SK-N-SH treated with all-trans-retinoic acid at 6 μM for 48 hours (cell line): ENCODE measurements around the gene ERC1.
A peak's percentile ranks its signal among the peaks of the same experiment; 100 is the strongest.

Source experiments
- ATAC-seq: fragments of 200-7000 bp; cut with Tn5 transposase; 3 replicates; pipeline ENCODE4 v1.9.1; 2020; ENCODE audit warnings: mild to moderate bottlenecking, moderate library complexity
- ARNTL ChIP-seq: fragments of 450-650 bp; formaldehyde crosslinking; IDR thresholded peaks from 2 replicates; pipeline ENCODE4 v1.5.0; 2020; ENCODE audit warnings: low read depth, mild to moderate bottlenecking, moderate library complexity, borderline replicate concordance
- BACH2 ChIP-seq: fragments of 250-450 bp; sonication (Bioruptor Pico); IDR thresholded peaks from 2 replicates; pipeline ENCODE4 v1.9.0; 2021; ENCODE audit warnings: mild to moderate bottlenecking, borderline replicate concordance
- CREB5 ChIP-seq: fragments of 250-450 bp; sonication (Bioruptor Pico); IDR thresholded peaks from 2 replicates; pipeline ENCODE4 v1.5.1; 2020; ENCODE audit warnings: low read depth, mild to moderate bottlenecking, moderate library complexity
- CSDC2 ChIP-seq: fragments of 250-450 bp; sonication (Bioruptor Pico); IDR thresholded peaks from 2 replicates; pipeline ENCODE4 v1.5.0; 2020; ENCODE audit warnings: mild to moderate bottlenecking, moderate library complexity
- CSRNP3 ChIP-seq: fragments of 250-450 bp; sonication (Bioruptor Pico); IDR thresholded peaks from 2 replicates; pipeline ENCODE4 v1.5.1; 2021; ENCODE audit warnings: mild to moderate bottlenecking, moderate library complexity
- ESRRG ChIP-seq: fragments of 250-450 bp; sonication (Bioruptor Pico); IDR thresholded peaks from 2 replicates; pipeline ENCODE4 v1.6.1; 2021; ENCODE audit warnings: mild to moderate bottlenecking
- GLIS3 ChIP-seq: fragments of 250-450 bp; sonication (Bioruptor Pico); IDR thresholded peaks from 2 replicates; pipeline ENCODE4 v1.5.0; 2020; ENCODE audit warnings: mild to moderate bottlenecking, moderate library complexity
- ISL1 ChIP-seq: fragments of 250-450 bp; sonication (Bioruptor Pico); IDR thresholded peaks from 2 replicates; pipeline ENCODE4 v2.1.2; 2022; ENCODE audit warnings: mild to moderate bottlenecking, moderate library complexity
- OSR1 ChIP-seq: fragments of 250-450 bp; sonication (Bioruptor Pico); IDR thresholded peaks from 2 replicates; pipeline ENCODE4 v1.8.0; 2022; ENCODE audit warnings: moderate library complexity, mild to moderate bottlenecking, inconsistent platforms
- POU6F1 ChIP-seq: fragments of 250-450 bp; sonication (Bioruptor Pico); IDR thresholded peaks from 2 replicates; pipeline ENCODE4 v1.8.0; 2021; ENCODE audit warnings: low read depth, mild to moderate bottlenecking, moderate library complexity, borderline replicate concordance
- PPARA ChIP-seq: fragments of 250-450 bp; sonication (Bioruptor Pico); IDR thresholded peaks from 2 replicates; pipeline ENCODE4 v1.5.0; 2020; ENCODE audit warnings: mild to moderate bottlenecking, borderline replicate concordance
- RARB ChIP-seq: fragments of 250-450 bp; sonication (Bioruptor Pico); IDR thresholded peaks from 2 replicates; pipeline ENCODE4 v1.8.0; 2021; ENCODE audit warnings: mild to moderate bottlenecking, moderate library complexity
- SNAI2 ChIP-seq: fragments of 250-450 bp; sonication (Bioruptor Pico); IDR thresholded peaks from 2 replicates; pipeline ENCODE4 v1.5.0; 2020; ENCODE audit warnings: mild to moderate bottlenecking, moderate library complexity
- TCF4 ChIP-seq: fragments of 250-450 bp; sonication (Bioruptor Pico); IDR thresholded peaks from 2 replicates; pipeline ENCODE4 v1.8.0; 2021; ENCODE audit warnings: mild to moderate bottlenecking, moderate library complexity, borderline replicate concordance
- TOX ChIP-seq: fragments of 250-450 bp; sonication (Bioruptor Pico); IDR thresholded peaks from 2 replicates; pipeline ENCODE4 v1.8.0; 2021; ENCODE audit warnings: mild to moderate bottlenecking, moderate library complexity, borderline replicate concordance
- ZC3H10 ChIP-seq: fragments of 250-450 bp; sonication (Bioruptor Pico); IDR thresholded peaks from 2 replicates; pipeline ENCODE4 v1.5.1; 2021; ENCODE audit warnings: mild to moderate bottlenecking, moderate library complexity
- ZFP3 ChIP-seq: fragments of 250-450 bp; sonication (Bioruptor Pico); IDR thresholded peaks from 2 replicates; pipeline ENCODE4 v1.5.0; 2020; ENCODE audit warnings: mild to moderate bottlenecking, moderate library complexity
- ZFP30 ChIP-seq: fragments of 450-650 bp; formaldehyde crosslinking; IDR thresholded peaks from 2 replicates; pipeline ENCODE4 v1.5.0; 2022; ENCODE audit warnings: mild to moderate bottlenecking, moderate library complexity
- ZNF565 ChIP-seq: fragments of 450-650 bp; formaldehyde crosslinking; conservative IDR thresholded peaks from 2 replicates; pipeline ENCODE4 v1.5.0; 2020; ENCODE audit warnings: low read depth, mild to moderate bottlenecking, moderate library complexity
- ZNF70 ChIP-seq: fragments of 450-650 bp; formaldehyde crosslinking; IDR thresholded peaks from 2 replicates; pipeline ENCODE4 v1.5.0; 2020; ENCODE audit warnings: mild to moderate bottlenecking, moderate library complexity
- TF ChIP-seq, protein P1 (sequence below): fragments of 250-450 bp; sonication (Bioruptor Pico); IDR thresholded peaks from 2 replicates; pipeline ENCODE4 v1.8.0; 2020; ENCODE audit warnings: mild to moderate bottlenecking, moderate library complexity, borderline replicate concordance

The ERC1 gene

GRCh38 chr12:1474574-1475153, 483.6 kb downstream of the ERC1 start:
- no peak for TF ChIP-seq TOX (CRISPR knock-in tag)
- TF ChIP-seq ISL1 (CRISPR knock-in tag), result 0 out of 2 replicates have a peak, but pooled peaks have one; percentile 1
- peak; percentile 49; the same call in 1 of the 2 replicates for TF ChIP-seq SNAI2
- no peak for TF ChIP-seq ZFP3 (CRISPR knock-in tag)
- TF ChIP-seq POU6F1 (CRISPR knock-in tag), result 0 out of 2 replicates have a peak, but pooled peaks have one; percentile 27
- TF ChIP-seq ARNTL (CRISPR knock-in tag), result no peak
- TF ChIP-seq, all 23 proteins: peak for 3
- peak; percentile 84 for ATAC-seq

DNA sequence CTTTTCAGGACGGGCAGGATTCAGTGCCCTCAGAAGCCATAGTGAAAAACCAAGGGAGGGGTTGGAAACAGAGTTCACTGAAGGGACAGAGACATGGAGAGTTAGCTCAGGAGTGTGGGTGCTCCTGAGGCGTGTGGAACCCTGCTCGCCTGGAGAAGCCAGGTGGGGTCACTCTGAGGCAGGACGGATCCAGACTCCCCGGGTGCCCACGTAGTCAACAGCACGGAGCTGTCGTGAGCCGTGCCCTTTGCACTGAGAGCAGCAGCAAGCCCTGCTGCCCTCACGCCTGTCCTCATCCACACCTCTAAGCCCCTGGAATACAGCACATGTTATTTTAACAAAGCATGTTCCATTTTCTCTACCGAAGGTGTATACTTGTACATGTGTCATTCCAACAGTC, 488.6 kb downstream of the ERC1 start:
- ATAC-seq, result no peak
- no peak for TF ChIP-seq CSDC2
- TF ChIP-seq CSRNP3 (CRISPR knock-in tag), result no peak
- TF ChIP-seq OSR1 (CRISPR knock-in tag), result no peak
- no peak for TF ChIP-seq ZNF565
- TF ChIP-seq SNAI2, result no peak
- TF ChIP-seq PPARA (CRISPR knock-in tag), result no peak
- no peak for TF ChIP-seq ESRRG
- no peak for TF ChIP-seq TOX (CRISPR knock-in tag)

- ATAC-seq, result no peak
- TF ChIP-seq TOX (CRISPR knock-in tag), result no peak
- TF ChIP-seq ZC3H10 (CRISPR knock-in tag), result no peak
- no peak for TF ChIP-seq ARNTL (CRISPR knock-in tag)
- no peak for TF ChIP-seq BACH2 (CRISPR knock-in tag)
- TF ChIP-seq SNAI2, result no peak
- TF ChIP-seq RARB (CRISPR knock-in tag), result no peak
- TF ChIP-seq, protein P1, sequence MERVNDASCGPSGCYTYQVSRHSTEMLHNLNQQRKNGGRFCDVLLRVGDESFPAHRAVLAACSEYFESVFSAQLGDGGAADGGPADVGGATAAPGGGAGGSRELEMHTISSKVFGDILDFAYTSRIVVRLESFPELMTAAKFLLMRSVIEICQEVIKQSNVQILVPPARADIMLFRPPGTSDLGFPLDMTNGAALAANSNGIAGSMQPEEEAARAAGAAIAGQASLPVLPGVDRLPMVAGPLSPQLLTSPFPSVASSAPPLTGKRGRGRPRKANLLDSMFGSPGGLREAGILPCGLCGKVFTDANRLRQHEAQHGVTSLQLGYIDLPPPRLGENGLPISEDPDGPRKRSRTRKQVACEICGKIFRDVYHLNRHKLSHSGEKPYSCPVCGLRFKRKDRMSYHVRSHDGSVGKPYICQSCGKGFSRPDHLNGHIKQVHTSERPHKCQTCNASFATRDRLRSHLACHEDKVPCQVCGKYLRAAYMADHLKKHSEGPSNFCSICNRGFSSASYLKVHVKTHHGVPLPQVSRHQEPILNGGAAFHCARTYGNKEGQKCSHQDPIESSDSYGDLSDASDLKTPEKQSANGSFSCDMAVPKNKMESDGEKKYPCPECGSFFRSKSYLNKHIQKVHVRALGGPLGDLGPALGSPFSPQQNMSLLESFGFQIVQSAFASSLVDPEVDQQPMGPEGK (CRISPR knock-in tag), result no peak
- TF ChIP-seq ZFP30 (CRISPR knock-in tag), result no peak
- TF ChIP-seq CSDC2, result no peak
- no peak for TF ChIP-seq POU6F1 (CRISPR knock-in tag)
- TF ChIP-seq ZNF70 (CRISPR knock-in tag), result no peak
- TF ChIP-seq PPARA (CRISPR knock-in tag), result no peak
Observed at GRCh38 chr12:1481326-1481725, 490.3 kb downstream of the ERC1 start.

- no peak for ATAC-seq
- TF ChIP-seq ARNTL (CRISPR knock-in tag) (no peak), CREB5 (no peak), CSDC2 (no peak), GLIS3 (CRISPR knock-in tag) (no peak), POU6F1 (CRISPR knock-in tag) (no peak), ZFP3 (CRISPR knock-in tag) (no peak), ZFP30 (CRISPR knock-in tag) (no peak), TOX (CRISPR knock-in tag) (no peak), TCF4 (no peak), ISL1 (CRISPR knock-in tag) (no peak)
- TF ChIP-seq, protein P1 (CRISPR knock-in tag), result no peak
Observed at GRCh38 chr12:1481906-1482305, 490.9 kb downstream of the ERC1 start.
